GM23248 (cell line): ENCODE measurements around the gene CDK14.

Source experiments
- EZH2 ChIP-seq: fragments of 200-600 bp; sonication (generic); IDR thresholded peaks from 2 replicates; pipeline ENCODE4 v1.6.1; 2018; ENCODE audit warnings: antibody characterized with exemption, mild to moderate bottlenecking; ENCODE audit not compliant: insufficient read depth, poor library complexity, severe bottlenecking
- EZH2phosphoT487 ChIP-seq: fragments of 200-600 bp; sonication (generic); IDR thresholded peaks from 2 replicates; pipeline ENCODE4 v1.6.1; 2018; ENCODE audit warnings: antibody characterized with exemption, moderate library complexity, mild to moderate bottlenecking, low read depth; ENCODE audit not compliant: insufficient read depth

- TF ChIP-seq EZH2 (no peak), EZH2phosphoT487 (no peak)
These were observed 121.4 kb downstream of the CDK14 start for GRCh38 chr7:90717296-90718060.
